Bronchus fibroblast of lung (primary cell): ENCODE results near the gene HTR2B. TPM values are rescaled to one million over a fixed set of nuclear protein-coding genes. Genes with fewer than 3 reads are reported as not detected.

Experiments used
- total RNA-seq: library from RNA; depleted of rRNA; stranded (reverse); fragments of >200 nt; gene quantifications from 2 replicates; pipeline ENCODE4 v1.2.3, GENCODE V29; 2015

HTR2B gene
- under 0.01 and 0.30 TPM in 2 replicates for total RNA-seq

DNA sequence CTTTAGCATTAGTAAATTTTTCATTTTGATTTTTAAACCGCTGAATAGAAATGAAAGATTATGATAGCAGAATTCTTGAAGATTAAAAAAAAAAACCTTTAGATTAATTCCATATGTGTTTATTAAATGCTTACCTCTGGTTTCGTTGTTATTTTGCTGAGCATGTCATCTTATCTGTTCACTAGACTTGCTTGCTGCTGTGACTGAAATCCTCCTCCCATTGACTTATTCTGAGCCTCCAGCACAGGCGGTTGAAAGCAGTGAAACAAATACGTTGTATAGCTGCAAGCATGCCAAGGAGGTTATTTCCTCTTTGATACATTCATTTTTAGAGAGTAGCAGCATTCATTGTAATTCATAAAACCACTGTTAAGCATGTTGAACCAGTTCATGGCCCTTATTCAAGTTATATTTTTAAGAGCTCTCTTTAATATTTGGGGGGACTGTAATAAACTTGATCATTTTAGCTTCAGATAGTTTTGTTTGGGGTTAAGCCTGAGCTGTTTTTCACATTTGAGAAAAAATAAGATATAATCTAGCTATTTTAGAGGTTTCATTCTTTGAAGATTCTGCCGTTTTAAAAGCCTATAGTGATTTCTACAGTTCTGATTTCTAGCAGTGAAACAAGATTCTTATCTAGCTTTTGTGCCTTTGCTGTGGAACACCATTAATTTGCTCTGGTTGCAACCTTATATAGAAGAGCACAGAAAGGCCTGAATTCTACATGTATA, at the start of gene HTR2B:
Gene HTR2B, minus strand, starts transcription at position 205 of the 731 bp plus-strand sequence. CDS start 1,278 bp downstream, outside the sequence.

Other genes with a start within 250 kb of the HTR2B start
- under 0.01 TPM in 1 of 2 replicates, not detected in the other for gene GPR55, start 199.8 kb downstream of the HTR2B start, total RNA-seq
- gene SPATA3, start 128.9 kb downstream of the HTR2B start, total RNA-seq = not detected in 2 replicates
- 1.3 TPM in 1 of 2 replicates, not detected in the other for gene C2orf72, start 87.5 kb downstream of the HTR2B start, total RNA-seq
- 82.1 and 93.5 TPM in 2 replicates for gene PSMD1, start 68.2 kb downstream of the HTR2B start, total RNA-seq
- 12.3 and 13.5 TPM in 2 replicates for gene ARMC9, start 73.6 kb upstream of the HTR2B start, total RNA-seq